Mucosa of descending colon (tissue), 3 donors: ENCODE data around the gene ELMO1. TPM values are rescaled to one million over a fixed set of nuclear protein-coding genes. Genes with fewer than 3 reads are reported as not detected.

ENCODE experiments used
- ATAC-seq: fragments of 200-7000 bp; cut with Tn5 transposase; one replicate; pipeline ENCODE4 v1.9.1; 2020; ENCODE audit warnings: mild to moderate bottlenecking, moderate library complexity
- DNase-seq, 3 donors: peaks; one replicate each; pipeline ENCODE4 v3.0.0-alpha.2; 2020
- H3K36me3 ChIP-seq: fragments of 200-600 bp; one replicate; pipeline ENCODE4 v1.8.0; 2021; ENCODE audit warnings: low read depth, mild to moderate bottlenecking
- H3K4me1 ChIP-seq: fragments of 200-600 bp; one replicate; pipeline ENCODE4 v1.8.0; 2021; ENCODE audit warnings: low read depth, mild to moderate bottlenecking
- H3K4me3 ChIP-seq: fragments of 200-600 bp; one replicate; pipeline ENCODE4 v1.8.0; 2021; ENCODE audit warnings: mild to moderate bottlenecking
- H3K9me3 ChIP-seq: fragments of 200-600 bp; one replicate; pipeline ENCODE4 v1.8.0; 2021; ENCODE audit warnings: mild to moderate bottlenecking
- CTCF ChIP-seq: fragments of 200-600 bp; IDR thresholded peaks from one replicate; pipeline ENCODE4 v1.8.0; 2022; ENCODE audit warnings: antibody characterized with exemption, mild to moderate bottlenecking
- intact Hi-C, 2 donors: fragments of 100-400 bp; cut with DNase I in 1 of 2; cut with micrococcal nuclease in 1 of 2; formaldehyde crosslinking; loops; one replicate each; pipeline versions ENCODE4 v1.11.0 to v1.11.1; 2022; cut with DNase I, micrococcal nuclease
- total RNA-seq, 3 donors: library from RNA; stranded (reverse); fragmentation: NEBNext Ultra II Directional in 2 of 3; extraction: Animal tissue kit (Norgen Biotek cat#: 25700) in 2 of 3; gene quantifications; one replicate each; pipeline versions ENCODE4 v1.2.1 to v1.2.4, GENCODE V29; 2021 to 2023
- donor health status: DM: no; HTN: no; CAD: no; lungs with moderate emphysema.
- donor health status: DM: no; HTN: no; CAD: no.
- donor health status: DM: no; HTN: yes; CAD: no.

Gene ELMO1
- total RNA-seq, 3 donors from 2014 or later = 9.7 to 27.2 (median 18.2) TPM

GRCh38 chr7:37290731-37291130 lies 157.9 kb downstream of the ELMO1 start:
- TF ChIP-seq CTCF = no peak

GRCh38 chr7:37289781-37290180 lies 158.9 kb downstream of the ELMO1 start:
- no peak for DNase-seq
- intact Hi-C loops = no loop called here
- ATAC-seq = no peak
- H3K4me1 ChIP-seq = no peaks in the 10 kb centered on the region
- no peak for TF ChIP-seq CTCF
- H3K9me3 ChIP-seq = no peaks in the 10 kb centered on the region
- no peak overlapping the region for H3K4me3 ChIP-seq
- no peaks in the 10 kb centered on the region for H3K36me3 ChIP-seq

More at GRCh38 chr7:37290731-37291130, 157.9 kb downstream of the ELMO1 start:
- H3K36me3 ChIP-seq = no peaks in the 10 kb centered on the region
- DNase-seq = no peak
- no peak for ATAC-seq
- H3K9me3 ChIP-seq = no peaks in the 10 kb centered on the region
- intact Hi-C loops = no loop called here
- H3K4me1 ChIP-seq = no peaks in the 10 kb centered on the region
- no peak overlapping the region for H3K4me3 ChIP-seq

GRCh38 chr7:37289367-37289766 lies 159.3 kb downstream of the ELMO1 start:
- H3K4me1 ChIP-seq = no peaks in the 10 kb centered on the region
- no peaks in the 10 kb centered on the region for H3K9me3 ChIP-seq
- TF ChIP-seq CTCF = no peak
- H3K4me3 ChIP-seq = no peak overlapping the region
- intact Hi-C loops = no loop called here
- DNase-seq (no peak), ATAC-seq (no peak)
- H3K36me3 ChIP-seq = no peaks in the 10 kb centered on the region

- ATAC-seq = no peak
- peak in 1 of 3 donors; percentile 12 for DNase-seq
- TF ChIP-seq CTCF = no peak
- H3K4me3 ChIP-seq = no peak overlapping the region
- H3K4me1 ChIP-seq = no peaks in the 10 kb centered on the region
- no peaks in the 10 kb centered on the region for H3K36me3 ChIP-seq
- intact Hi-C loops = no loop called here
- H3K9me3 ChIP-seq = no peaks in the 10 kb centered on the region
Measured at GRCh38 chr7:37287131-37287855, 161.4 kb downstream of the ELMO1 start.

GRCh38 chr7:37286454-37286832 lies 162.2 kb downstream of the ELMO1 start:
- ATAC-seq (no peak), DNase-seq (no peak)
- Histone ChIP-seq H3K36me3 (no peaks in the 10 kb centered on the region), H3K4me1 (no peaks in the 10 kb centered on the region), H3K9me3 (no peaks in the 10 kb centered on the region), H3K4me3 (no peak overlapping the region)
- intact Hi-C loops = no loop called here
- TF ChIP-seq CTCF = no peak
